ENCODE data around the gene APOB. TPM values are rescaled to one million over a fixed set of nuclear protein-coding genes. Genes with fewer than 3 reads are reported as not detected.

The APOB gene, protein sequence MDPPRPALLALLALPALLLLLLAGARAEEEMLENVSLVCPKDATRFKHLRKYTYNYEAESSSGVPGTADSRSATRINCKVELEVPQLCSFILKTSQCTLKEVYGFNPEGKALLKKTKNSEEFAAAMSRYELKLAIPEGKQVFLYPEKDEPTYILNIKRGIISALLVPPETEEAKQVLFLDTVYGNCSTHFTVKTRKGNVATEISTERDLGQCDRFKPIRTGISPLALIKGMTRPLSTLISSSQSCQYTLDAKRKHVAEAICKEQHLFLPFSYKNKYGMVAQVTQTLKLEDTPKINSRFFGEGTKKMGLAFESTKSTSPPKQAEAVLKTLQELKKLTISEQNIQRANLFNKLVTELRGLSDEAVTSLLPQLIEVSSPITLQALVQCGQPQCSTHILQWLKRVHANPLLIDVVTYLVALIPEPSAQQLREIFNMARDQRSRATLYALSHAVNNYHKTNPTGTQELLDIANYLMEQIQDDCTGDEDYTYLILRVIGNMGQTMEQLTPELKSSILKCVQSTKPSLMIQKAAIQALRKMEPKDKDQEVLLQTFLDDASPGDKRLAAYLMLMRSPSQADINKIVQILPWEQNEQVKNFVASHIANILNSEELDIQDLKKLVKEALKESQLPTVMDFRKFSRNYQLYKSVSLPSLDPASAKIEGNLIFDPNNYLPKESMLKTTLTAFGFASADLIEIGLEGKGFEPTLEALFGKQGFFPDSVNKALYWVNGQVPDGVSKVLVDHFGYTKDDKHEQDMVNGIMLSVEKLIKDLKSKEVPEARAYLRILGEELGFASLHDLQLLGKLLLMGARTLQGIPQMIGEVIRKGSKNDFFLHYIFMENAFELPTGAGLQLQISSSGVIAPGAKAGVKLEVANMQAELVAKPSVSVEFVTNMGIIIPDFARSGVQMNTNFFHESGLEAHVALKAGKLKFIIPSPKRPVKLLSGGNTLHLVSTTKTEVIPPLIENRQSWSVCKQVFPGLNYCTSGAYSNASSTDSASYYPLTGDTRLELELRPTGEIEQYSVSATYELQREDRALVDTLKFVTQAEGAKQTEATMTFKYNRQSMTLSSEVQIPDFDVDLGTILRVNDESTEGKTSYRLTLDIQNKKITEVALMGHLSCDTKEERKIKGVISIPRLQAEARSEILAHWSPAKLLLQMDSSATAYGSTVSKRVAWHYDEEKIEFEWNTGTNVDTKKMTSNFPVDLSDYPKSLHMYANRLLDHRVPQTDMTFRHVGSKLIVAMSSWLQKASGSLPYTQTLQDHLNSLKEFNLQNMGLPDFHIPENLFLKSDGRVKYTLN (N-terminal part only)
- not detected in 2 replicates for total RNA-seq (2014; rRNA removed; shearing (Covaris generic))
- polyA plus RNA-seq (2014; cell fraction: nucleus; rRNA removed) = not detected in 2 replicates

DNA sequence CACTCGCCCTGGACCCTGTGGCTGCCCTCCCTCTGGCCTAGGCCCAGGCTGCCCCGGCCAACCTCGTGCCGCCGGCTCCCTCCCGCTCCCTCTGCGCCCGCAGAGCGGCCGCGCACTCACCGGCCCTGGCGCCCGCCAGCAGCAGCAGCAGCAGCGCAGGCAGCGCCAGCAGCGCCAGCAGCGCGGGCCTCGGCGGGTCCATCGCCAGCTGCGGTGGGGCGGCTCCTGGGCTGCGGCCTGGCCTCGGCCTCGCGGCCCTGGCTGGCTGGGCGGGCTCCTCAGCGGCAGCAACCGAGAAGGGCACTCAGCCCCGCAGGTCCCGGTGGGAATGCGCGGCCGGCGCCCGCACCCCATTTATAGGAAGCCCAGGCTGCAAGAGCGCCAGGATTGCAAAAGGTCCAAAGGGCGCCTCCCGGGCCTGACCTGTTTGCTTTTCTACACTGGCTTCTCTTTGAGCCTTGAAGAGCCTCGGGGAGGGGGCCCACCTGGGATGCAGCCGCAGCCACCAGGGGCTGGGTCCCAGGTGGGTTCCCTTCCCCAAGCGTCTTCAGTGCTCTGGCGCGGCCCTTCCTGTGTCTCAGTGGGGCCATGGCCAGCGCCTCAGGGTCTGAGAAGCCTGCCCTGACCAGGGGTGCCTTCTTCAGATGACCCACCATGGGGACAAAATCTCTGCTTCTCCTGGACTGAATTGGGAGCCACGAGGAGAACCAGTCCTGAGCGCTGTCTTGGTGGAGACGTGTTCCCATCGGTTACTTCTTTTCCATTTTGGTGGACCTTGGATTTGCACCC lies at the start of gene APOB:
Gene APOB, minus strand, starts transcription at position 330 of the 789 bp plus-strand sequence. Its CDS starts 128 bp downstream, at position 202.
- DNase-seq (ENCODE audit: extremely low read depth, low read depth) = no peak

DNA sequence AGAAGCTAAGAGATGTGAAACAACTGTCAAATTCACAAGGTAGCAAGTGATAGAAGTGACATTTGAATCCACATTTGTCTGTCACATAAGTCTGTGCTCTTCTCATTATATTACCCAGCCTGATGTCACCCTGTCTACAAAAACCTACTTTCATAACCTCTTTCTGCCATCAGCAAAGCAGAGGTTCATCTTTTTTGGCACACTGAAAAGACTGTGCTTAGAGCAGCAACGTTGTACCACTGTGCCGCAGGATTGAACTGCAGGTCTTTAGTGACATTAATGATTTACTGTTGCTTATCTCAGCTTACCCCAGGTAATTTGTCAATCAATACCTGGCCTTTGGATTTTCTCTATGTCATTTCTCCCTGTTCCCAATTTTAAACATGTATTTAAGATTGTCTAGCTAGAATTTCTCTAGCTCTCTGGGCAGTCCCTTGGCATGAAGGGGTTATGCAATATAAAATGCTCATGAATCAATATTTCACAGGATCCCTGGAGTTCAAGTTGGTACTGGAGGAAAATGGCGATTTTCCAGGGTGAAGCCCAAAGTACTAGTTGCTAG lies 48.5 kb upstream of the APOB start:
- no peak for DNase-seq (ENCODE audit: extremely low read depth, low read depth)

DNA sequence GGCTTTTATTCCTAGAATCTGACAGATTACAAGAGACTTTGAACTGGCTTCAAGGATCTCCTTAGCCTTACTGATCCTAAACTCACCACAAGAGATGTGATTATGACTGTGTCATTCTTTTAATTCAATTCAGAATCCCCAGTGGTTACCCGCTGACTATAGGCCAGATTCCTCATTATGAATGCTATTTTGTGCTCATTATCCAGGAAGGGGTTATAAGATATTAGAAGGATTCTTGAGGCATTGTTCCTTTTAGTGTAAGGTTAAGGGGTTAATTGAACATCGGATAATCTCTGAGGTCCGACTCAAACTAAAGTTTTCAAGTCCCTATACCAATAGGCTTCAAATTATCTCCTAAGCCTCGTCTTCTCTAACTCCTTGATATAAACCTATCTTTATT lies 40.5 kb upstream of the APOB start:
- no peak for DNase-seq (ENCODE audit: extremely low read depth, low read depth)

DNA sequence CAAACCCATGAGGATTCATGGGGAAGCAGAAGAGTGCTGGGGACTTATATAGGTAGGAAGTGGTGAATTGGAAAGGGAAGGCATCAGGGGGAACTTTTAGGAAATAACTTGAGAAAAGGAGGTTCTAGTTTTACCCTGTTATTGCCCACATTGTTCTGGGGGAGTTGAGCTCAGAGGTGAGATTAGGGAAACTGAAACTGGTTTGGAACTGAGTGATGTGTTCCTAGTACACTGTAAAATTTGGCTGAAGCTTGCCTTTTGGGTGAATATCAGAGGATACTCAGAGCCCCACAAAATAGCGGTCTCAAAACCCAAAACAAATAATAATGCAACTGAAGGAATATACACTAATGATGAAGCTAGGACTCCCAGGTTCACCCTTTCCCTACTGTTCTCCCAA lies 39.6 kb upstream of the APOB start:
- DNase-seq (ENCODE audit: extremely low read depth, low read depth) = no peak

DNA sequence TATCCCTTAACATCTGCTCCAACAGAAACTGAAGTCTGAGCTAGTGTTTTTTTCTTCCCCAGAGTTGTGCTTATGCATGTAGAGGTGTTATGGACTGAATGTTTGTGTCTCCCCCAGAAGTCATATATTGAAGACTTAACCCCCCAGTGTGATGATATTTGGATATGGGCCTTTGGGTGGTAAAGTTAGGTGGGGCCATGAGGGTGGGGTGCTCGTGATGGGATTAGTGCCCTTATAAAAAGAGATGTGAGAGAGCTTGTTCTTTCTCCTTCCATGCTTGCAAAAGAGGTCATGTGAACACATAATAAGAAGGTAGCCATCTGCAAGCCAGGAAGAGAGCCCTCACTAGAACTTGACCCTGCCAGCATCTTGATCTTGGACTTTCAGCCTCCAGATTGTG lies 34.4 kb upstream of the APOB start:
- DNase-seq (ENCODE audit: extremely low read depth, low read depth) = no peak

DNA sequence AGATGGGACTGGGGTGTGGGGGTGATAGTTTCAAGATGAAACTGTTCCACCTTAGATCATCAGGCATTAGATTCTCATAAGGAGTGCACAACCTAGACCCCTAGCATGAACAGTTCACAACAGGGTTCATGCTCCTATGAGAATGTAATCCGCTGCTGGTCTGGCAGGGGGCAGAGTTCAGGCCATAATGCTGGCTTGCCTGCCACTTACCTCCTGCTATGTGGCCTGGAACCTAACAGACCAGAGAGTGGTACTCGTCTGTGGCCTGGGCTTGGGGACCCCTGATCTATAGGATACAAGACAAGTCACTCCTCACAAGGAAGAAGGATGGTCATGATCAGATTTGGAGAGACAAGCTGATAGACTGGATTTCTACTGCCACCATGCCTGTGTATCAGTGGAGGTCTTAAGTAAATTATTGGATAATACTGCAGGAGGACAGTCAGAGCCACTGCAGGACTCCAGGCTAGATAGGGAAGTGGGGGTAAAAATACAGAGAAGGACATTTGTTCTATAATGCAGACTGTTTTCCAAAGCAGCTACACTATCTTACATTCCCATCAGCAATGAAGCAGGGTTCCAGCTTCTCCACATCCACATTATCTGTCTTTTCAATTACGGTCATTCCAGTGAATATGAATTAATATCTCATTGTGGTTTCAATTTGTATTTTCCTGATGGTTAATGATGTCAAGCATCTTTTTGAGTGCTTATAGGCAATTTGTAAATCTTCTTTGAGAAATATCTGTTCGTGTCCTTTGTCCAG lies 28.8 kb upstream of the APOB start:
- no peak for DNase-seq (ENCODE audit: extremely low read depth, low read depth)

DNA sequence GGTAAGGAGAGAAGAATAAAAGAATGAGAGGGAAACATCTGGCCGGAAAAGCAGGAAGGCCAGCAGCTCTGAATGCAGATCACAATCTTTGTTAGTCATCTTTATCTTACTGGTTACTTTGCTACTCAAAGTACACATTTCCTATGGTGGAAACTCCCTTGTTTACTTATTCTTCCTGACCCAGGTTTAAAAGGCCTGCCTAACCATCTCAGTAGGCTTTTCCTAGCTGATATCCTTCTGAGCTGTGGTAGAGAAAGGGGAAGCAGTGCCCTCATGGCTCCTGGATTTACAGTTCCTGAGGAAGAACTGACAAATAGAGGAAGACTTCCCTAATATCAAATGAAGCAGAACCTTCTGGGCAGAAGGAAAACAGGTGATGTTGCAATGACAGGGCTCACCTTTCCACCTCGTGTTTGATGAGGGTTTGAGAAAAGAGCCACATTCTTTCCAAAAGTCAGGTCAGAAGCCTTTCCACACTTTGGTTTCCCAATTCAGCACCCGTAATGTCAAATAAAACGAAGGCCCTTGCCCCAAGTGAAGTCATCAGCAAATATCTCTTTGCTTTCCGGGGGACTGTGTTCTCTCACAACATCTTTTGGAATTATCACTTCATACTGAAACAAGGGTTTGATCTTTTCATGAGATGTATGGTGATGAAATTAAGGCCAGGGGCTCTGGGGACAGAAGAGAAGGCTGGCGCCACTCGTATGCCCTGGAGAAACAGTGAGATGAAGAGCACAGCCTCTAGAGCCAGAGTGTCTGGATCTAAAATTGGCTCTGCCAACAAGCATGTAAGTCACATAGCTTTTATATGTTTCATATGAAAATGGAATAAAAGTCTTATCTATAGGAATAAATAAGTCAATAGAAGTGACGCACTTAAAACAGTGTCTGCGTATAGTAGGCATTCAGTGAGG lies 26.7 kb upstream of the APOB start:
- no peak for DNase-seq (ENCODE audit: extremely low read depth, low read depth)

DNA sequence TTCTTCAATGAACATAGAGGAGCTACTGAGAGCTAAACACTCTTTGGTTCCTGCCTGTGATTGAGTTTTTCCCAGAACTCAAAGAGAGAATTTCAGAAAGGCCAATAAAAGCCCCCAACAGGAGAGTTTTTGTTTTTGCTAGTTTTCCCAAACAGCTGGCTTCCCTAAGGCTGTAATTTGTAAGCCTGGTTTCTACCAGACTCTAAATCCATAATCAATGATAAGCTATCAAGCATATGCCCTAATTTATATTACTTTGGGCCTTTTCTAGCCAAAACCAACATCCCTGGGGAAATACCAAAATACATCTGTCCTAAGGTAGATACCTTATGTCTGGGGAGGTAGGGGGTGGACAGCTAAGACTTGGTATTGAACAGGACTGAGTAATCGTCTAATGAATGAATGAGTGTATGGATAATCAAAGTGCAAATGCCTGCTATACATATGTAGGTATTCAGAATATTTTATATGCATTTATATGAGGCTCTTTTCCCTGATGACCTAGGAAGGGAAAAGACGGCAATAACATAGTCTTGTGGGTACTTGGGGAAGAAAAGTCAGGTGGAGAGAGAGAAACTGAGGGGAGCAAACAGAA lies 26.0 kb upstream of the APOB start:
- DNase-seq (ENCODE audit: extremely low read depth, low read depth) = no peak

DNA sequence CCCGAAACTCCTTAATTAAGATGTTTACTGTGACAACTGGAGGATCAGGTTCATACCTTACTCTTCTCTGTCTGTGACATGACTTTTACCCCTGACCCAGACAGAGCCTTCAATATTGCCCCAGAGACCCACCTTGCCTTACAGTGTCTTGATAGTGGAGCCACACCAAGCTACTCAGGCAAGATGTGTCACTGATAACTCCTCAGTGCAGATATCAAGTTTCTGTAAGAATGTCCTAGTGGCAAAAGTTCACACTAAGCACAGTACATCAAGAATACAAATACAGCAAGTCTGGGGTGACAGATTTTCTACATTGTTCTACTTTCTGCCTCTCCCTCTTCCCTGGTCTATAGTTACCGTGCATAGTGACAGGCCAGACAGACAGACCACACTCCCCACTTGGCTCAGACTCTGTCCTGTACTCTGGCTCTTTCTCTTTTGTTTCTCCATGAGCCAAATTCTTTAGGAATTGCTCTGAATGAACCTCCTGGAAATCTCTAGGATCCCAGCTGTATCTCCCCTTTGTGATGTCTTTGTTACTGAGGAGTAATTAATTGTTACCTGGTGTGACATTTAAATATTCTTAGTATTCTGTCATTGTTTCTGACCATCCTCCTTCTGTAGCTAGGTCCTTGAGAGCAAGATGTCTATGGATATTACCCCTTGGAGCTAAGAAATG lies 24.1 kb upstream of the APOB start:
- no peak for DNase-seq (ENCODE audit: extremely low read depth, low read depth)

DNA sequence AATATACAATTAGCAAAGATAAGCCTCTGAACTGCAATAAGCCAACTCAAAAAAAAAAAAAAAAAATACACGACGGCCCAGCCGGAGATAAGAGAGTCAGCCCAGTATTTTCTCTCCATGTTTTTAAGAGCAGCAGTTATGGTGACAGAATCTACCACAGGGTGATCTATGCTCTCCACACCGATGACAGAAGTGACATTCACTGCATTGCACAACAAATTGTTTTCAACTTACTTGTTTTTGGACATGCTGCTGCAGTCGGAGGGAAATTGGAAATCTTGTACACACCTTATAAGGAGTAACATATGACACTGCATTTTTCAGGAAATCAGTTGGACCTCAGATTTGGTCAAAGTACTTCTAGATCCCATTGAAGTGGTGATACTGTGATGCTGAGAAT lies 23.3 kb upstream of the APOB start:
- DNase-seq (ENCODE audit: extremely low read depth, low read depth) = no peak

DNA sequence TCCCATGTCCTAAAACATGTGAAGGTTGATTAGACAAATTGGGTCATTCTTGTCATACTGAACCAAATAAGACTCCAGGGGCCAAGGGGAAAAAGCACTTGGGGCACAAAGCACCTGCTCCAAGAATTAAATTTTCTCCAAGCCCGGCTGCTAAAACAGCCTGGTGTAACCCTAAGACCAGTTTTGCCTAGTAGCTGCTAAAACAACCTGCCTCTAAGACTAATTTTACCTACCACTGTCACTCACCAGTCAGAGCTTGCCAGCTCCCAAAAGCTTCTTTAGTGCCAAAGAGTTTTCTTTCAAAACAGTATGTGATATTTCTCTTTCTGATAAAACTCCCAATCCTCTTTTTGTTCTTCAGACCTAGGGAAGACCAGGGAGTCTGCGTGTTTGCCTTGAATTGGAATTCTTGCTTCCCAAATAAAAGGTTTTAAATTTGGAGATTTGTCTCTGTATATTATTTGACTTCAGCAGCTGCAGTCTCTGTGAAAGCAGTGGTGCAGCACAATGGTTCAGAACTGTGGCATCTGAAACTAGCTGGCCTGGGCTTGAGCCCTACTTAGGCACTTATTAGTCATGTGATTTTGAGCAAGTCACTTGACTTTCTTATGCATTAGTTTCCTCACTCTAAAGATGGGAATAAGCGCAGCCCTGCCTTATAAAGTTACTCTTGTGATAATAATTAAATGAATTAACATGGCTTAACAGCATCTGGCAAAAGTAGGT lies 16.2 kb upstream of the APOB start:
- no peak for DNase-seq (ENCODE audit: extremely low read depth, low read depth)

DNA sequence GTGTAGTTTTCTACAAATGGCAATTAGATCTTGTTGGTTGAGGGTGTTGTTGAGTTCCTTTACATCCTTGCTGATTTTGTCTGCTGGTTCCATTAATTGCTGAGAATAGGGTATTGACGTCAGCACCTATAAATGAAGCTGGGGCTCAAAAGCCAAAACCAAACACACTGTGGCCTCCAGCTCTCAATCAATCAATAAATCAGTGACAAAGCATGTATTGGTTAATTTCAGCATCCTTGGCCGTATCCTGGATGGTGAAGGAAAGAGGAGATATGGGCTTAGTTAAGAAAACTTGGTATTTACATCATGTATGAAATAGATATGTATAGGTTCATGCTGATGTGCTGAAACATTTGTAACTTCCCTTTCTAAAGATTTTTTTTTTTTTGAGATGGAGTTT lies 13.2 kb upstream of the APOB start:
- no peak for DNase-seq (ENCODE audit: extremely low read depth, low read depth)

DNA sequence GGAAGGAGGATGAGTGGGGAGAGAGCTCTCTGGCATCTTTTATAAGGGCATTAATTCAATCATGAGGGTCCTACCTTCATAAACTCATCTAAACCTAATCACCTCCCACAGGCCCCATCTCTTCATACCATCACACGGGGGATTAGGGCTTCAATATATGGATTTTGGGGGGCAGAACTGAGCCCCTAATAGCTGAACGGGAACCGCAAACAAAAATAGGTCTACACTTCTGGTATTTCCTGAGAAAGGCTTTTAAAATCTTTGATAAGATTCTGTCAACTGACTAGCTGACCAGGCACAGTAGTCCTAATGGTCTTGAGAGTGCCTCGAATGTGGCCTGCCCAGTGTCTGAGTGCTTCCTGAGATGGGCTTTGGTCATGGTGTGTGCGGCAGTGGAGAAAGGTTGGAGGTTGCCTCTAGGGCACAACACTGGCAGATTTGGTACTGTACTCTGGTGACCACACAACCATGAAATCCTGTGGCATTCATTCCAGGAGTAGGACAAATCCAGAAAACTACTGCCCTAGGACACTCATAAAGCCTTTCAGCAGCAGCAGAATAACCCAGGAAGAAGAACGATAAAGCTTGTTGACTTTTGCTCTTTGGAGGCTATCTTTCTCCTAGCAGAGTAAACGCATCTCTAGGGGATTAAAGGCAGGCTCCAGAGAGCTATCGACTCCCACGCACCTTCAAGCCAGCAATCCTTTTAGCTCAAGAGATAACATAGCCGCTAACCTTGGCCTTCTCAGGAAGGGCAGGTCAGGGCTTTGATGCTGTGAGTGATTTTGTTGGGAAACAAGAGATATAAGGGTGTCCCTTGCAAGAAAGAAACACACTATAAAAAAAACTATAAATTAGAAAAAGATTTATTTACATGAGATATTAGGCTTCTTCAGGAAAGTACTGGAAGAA lies 12.3 kb upstream of the APOB start:
- no peak for DNase-seq (ENCODE audit: extremely low read depth, low read depth)

DNA sequence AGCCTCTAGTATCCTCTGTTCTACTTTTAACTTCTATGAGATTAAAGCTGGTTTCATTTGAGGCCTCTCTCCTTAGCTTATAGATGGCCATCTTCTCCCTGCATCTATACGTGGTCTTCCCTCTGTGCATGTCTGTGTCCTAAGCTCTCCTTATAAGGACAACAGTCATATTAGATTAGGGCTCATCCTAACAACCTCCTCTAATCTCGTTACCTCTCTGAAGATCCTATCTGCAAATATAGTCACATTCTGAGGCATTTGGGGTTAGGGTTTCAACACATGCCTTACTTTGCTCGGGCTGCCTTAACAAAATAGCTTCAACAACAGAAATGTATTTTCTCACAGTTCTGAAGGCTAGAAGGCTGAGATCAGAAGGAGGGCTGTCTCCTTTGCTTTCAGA lies 11.6 kb upstream of the APOB start:
- no peak for DNase-seq (ENCODE audit: extremely low read depth, low read depth)

DNA sequence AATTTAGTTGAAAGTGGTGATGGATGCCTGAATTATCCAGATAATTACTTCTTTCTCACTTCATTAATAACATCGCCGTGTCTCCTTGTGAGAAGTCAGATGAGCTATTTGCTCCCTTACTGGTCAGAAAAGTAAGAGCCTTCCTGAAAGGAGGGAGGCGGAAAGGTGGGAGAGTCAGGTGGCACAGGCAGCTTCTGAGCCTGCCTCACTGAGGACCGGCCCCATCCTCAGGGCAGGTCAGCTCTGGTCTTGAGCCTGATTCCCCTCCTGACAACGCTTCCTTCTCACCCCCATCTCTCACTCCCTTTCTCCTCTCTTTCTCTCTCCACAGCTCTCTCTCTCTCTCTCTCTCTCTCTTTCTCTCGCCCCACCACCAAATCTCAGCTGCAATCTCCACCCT lies 10.1 kb upstream of the APOB start:
- DNase-seq (ENCODE audit: extremely low read depth, low read depth) = no peak

All from NCI-H460 (cell line).